Measurements from ENCODE around the gene NRG3.

DNA sequence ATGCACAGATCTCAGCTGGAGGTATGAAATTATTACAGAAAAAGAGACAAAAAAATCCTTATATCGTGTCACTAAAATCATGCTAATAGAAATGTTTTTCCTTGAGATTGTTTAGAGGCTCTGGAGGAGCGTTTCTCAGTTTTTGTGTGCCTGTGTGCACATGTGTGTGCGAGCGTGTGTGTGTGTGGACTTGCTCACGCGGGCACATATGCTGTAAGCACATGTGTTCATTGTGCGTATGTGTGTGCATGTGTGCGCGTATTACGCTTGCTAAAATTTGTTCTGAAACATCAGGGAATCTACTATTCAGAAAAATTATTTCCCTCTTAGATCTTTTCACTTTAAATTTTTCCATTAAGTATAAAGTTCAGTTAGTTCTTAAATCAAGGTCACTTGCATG lies 1111.2 kb downstream of the NRG3 start:
- TF ChIP-seq, protein P1, sequence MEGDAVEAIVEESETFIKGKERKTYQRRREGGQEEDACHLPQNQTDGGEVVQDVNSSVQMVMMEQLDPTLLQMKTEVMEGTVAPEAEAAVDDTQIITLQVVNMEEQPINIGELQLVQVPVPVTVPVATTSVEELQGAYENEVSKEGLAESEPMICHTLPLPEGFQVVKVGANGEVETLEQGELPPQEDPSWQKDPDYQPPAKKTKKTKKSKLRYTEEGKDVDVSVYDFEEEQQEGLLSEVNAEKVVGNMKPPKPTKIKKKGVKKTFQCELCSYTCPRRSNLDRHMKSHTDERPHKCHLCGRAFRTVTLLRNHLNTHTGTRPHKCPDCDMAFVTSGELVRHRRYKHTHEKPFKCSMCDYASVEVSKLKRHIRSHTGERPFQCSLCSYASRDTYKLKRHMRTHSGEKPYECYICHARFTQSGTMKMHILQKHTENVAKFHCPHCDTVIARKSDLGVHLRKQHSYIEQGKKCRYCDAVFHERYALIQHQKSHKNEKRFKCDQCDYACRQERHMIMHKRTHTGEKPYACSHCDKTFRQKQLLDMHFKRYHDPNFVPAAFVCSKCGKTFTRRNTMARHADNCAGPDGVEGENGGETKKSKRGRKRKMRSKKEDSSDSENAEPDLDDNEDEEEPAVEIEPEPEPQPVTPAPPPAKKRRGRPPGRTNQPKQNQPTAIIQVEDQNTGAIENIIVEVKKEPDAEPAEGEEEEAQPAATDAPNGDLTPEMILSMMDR (IDR thresholded peaks at IDR 0.05; ENCODE audit: low read length): no peak
- no peak for TF ChIP-seq EZH2 (IDR thresholded peaks at IDR 0.05; ENCODE audit: borderline replicate concordance, low read length)
